Measurements from ENCODE around the gene TIMP4. TPM values are rescaled to one million over a fixed set of nuclear protein-coding genes. Genes with fewer than 3 reads are reported as not detected.

The TIMP4 gene
- total RNA-seq, 1 donor from 2014 or later = 2.8 TPM

GRCh38 chr3:12120374-12121140 lies 38.2 kb downstream of the TIMP4 start:
- DNase-seq (ENCODE audit: low read depth) = no peak
- no peak for TF ChIP-seq CTCF (IDR thresholded peaks at IDR 0.05; ENCODE audit: insufficient read depth, low read length, poor library complexity, severe bottlenecking)
- Histone ChIP-seq H3K4me3 (ENCODE audit: low read depth, low read length) (no peak overlapping the region), H3K36me3 (ENCODE audit: control insufficient read depth, insufficient read depth, low read length) (no peaks in the 10 kb centered on the region), H3K27me3 (ENCODE audit: control insufficient read depth, insufficient read depth, low read length) (no peaks in the 10 kb centered on the region)

- H3K36me3 ChIP-seq (ENCODE audit: control insufficient read depth, insufficient read depth, low read length) = no peaks in the 10 kb centered on the region
Measured at GRCh38 chr3:12117473-12117872, 41.2 kb downstream of the TIMP4 start.

GRCh38 chr3:12116870-12117269 lies 41.8 kb downstream of the TIMP4 start:
- no peak for TF ChIP-seq CTCF (IDR thresholded peaks at IDR 0.05; ENCODE audit: insufficient read depth, low read length, poor library complexity, severe bottlenecking)
- no peaks in the 10 kb centered on the region for H3K27me3 ChIP-seq (ENCODE audit: control insufficient read depth, insufficient read depth, low read length)
- H3K36me3 ChIP-seq (ENCODE audit: control insufficient read depth, insufficient read depth, low read length) = no peaks in the 10 kb centered on the region
- H3K4me3 ChIP-seq (ENCODE audit: low read depth, low read length) = no peak overlapping the region
- no peak for DNase-seq (ENCODE audit: low read depth)

More at GRCh38 chr3:12117473-12117872, 41.2 kb downstream of the TIMP4 start:
- Histone ChIP-seq H3K4me3 (ENCODE audit: low read depth, low read length) (no peak overlapping the region), H3K27me3 (ENCODE audit: control insufficient read depth, insufficient read depth, low read length) (no peaks in the 10 kb centered on the region)
- DNase-seq (ENCODE audit: low read depth) = no peak
- TF ChIP-seq CTCF (IDR thresholded peaks at IDR 0.05; ENCODE audit: insufficient read depth, low read length, poor library complexity, severe bottlenecking) = no peak

GRCh38 chr3:12115849-12116248 lies 42.9 kb downstream of the TIMP4 start:
- no peak for DNase-seq (ENCODE audit: low read depth)
- no peaks in the 10 kb centered on the region for H3K27me3 ChIP-seq (ENCODE audit: control insufficient read depth, insufficient read depth, low read length)
- H3K36me3 ChIP-seq (ENCODE audit: control insufficient read depth, insufficient read depth, low read length) = no peaks in the 10 kb centered on the region
- no peak for TF ChIP-seq CTCF (IDR thresholded peaks at IDR 0.05; ENCODE audit: insufficient read depth, low read length, poor library complexity, severe bottlenecking)
- H3K4me3 ChIP-seq (ENCODE audit: low read depth, low read length) = no peak overlapping the region

- Histone ChIP-seq H3K36me3 (ENCODE audit: control insufficient read depth, insufficient read depth, low read length) (no peaks in the 10 kb centered on the region), H3K4me3 (ENCODE audit: low read depth, low read length) (no peak overlapping the region), H3K27me3 (ENCODE audit: control insufficient read depth, insufficient read depth, low read length) (no peaks in the 10 kb centered on the region)
- DNase-seq (ENCODE audit: low read depth) = no peak
- no peak for TF ChIP-seq CTCF (IDR thresholded peaks at IDR 0.05; ENCODE audit: insufficient read depth, low read length, poor library complexity, severe bottlenecking)
Measured at GRCh38 chr3:12115104-12115503, 43.6 kb downstream of the TIMP4 start.

GRCh38 chr3:12114251-12114650 lies 44.5 kb downstream of the TIMP4 start:
- no peaks in the 10 kb centered on the region for H3K36me3 ChIP-seq (ENCODE audit: control insufficient read depth, insufficient read depth, low read length)
- no peak for DNase-seq (ENCODE audit: low read depth)
- H3K4me3 ChIP-seq (ENCODE audit: low read depth, low read length) = no peak overlapping the region
- TF ChIP-seq CTCF (IDR thresholded peaks at IDR 0.05; ENCODE audit: insufficient read depth, low read length, poor library complexity, severe bottlenecking) = no peak
- no peaks in the 10 kb centered on the region for H3K27me3 ChIP-seq (ENCODE audit: control insufficient read depth, insufficient read depth, low read length)

Measured in kidney epithelial cell (primary cell).